HepG2 (cell line): ENCODE data around the gene MYO7B. TPM values are rescaled to one million over a fixed set of nuclear protein-coding genes. Genes with fewer than 3 reads are reported as not detected.

ENCODE experiments used
- ATAC-seq: fragments of 200-7000 bp; cut with Tn5 transposase; 3 replicates; pipeline ENCODE4 v1.9.1; 2020; ENCODE audit warnings: mild to moderate bottlenecking, moderate library complexity
- BruUV-seq: library from RNA; stranded (reverse); fragments of 400-500 nt; replicated peaks from 2 replicates; lab custom pipeline; 2021; lab: Mats Ljungman, UMichigan
- CTCF ChIA-PET: fragments of 300-600 bp; formaldehyde crosslinking; extraction: SDS; loops from one replicate; lab custom pipeline; 2021; ENCODE audit warnings: low total read pairs, inconsistent platforms, low intra/inter-chr PET ratio; lab: Yijun Ruan, JAX
- POLR2A ChIA-PET: fragments of 350-600 bp; sonication (Branson Sonifier 250); formaldehyde crosslinking; loops from one replicate; lab custom pipeline; 2020; ENCODE audit warnings: antibody characterized with exemption, inconsistent platforms; lab: Yijun Ruan, JAX
- DNase-seq: peaks from one replicate; pipeline ENCODE4 v3.0.0-alpha.2; 2015; ENCODE audit warnings: low spot score
- FAIRE-seq: peaks from 3 replicates; lab custom pipeline; 2011; peaks lifted over from hg19 to GRCh38; lab: Jason Lieb, UNC
- H2AFZ ChIP-seq: one replicate; pipeline ENCODE4 v1.6.1; 2011; ENCODE audit warnings: low read length, inconsistent platforms
- H3K27ac ChIP-seq: fragments of 300-600 bp; 3 replicates; pipeline ENCODE4 v1.8.0; 2011; ENCODE audit warnings: mixed run types, mild to moderate bottlenecking, mixed read lengths, low read length, inconsistent platforms; ENCODE audit not compliant: insufficient read depth; ENCODE audit errors: extremely low read length
- H3K27me3 ChIP-seq, 2 experiments: fragments of 200-600 bp in 1 of 2; 2 replicates in 1 of 2; 3 replicates in 1 of 2; pipeline versions ENCODE4 v1.6.0 to v1.8.0; 2011; ENCODE audit warnings: low read length in 2 of 2, mild to moderate bottlenecking in 2 of 2, moderate library complexity in 2 of 2, inconsistent platforms in 1 of 2; ENCODE audit not compliant: insufficient read depth in 2 of 2, control insufficient read depth in 1 of 2
- H3K36me3 ChIP-seq, 2 experiments: fragments of 200-600 bp in 1 of 2; replicated peaks in 1 of 2; 2 replicates in 1 of 2; 3 replicates in 1 of 2; pipeline versions ENCODE4 v1.5.1 to v1.8.0; 2011; ENCODE audit warnings: low read length in 2 of 2, inconsistent platforms in 1 of 2; ENCODE audit not compliant: insufficient read depth in 2 of 2, control insufficient read depth in 1 of 2
- H3K4me1 ChIP-seq: 2 replicates; pipeline ENCODE4 v1.5.1; 2012; ENCODE audit warnings: low read length, inconsistent platforms; ENCODE audit not compliant: insufficient read depth
- H3K4me2 ChIP-seq: 2 replicates; pipeline ENCODE4 v1.6.0; 2011; ENCODE audit warnings: low read depth, low read length, inconsistent platforms
- H3K4me3 ChIP-seq, 3 experiments: fragments of 200-600 bp in 1 of 3; sonication (generic), shearing (Covaris generic) in 1 of 3; replicated peaks in 1 of 3; 2 replicates each; pipeline ENCODE4 v1.5.1; 2011 to 2016; ENCODE audit warnings: low read length in 3 of 3, inconsistent platforms in 2 of 3, low read depth in 2 of 3, mild to moderate bottlenecking in 2 of 3, control low read depth in 1 of 3, mixed read lengths in 1 of 3; ENCODE audit not compliant: insufficient read depth in 1 of 3
- H3K79me2 ChIP-seq: one replicate; pipeline ENCODE4 v1.6.1; 2011; ENCODE audit warnings: low read length, inconsistent platforms; ENCODE audit not compliant: insufficient read depth
- H3K9ac ChIP-seq: 2 replicates; pipeline ENCODE4 v1.6.0; 2011; ENCODE audit warnings: mild to moderate bottlenecking, low read depth, low read length, inconsistent platforms; ENCODE audit not compliant: insufficient read depth
- H3K9me3 ChIP-seq: 2 replicates; pipeline ENCODE4 v1.5.1; 2012; ENCODE audit warnings: mild to moderate bottlenecking, low read length
- H4K20me1 ChIP-seq: 2 replicates; pipeline ENCODE4 v1.6.0; 2011; ENCODE audit warnings: inconsistent platforms, mild to moderate bottlenecking, low read length, moderate library complexity; ENCODE audit not compliant: insufficient read depth
- BCL6 ChIP-seq: IDR thresholded peaks from 2 replicates; pipeline ENCODE4 v1.6.1; 2016; ENCODE audit warnings: missing genetic modification reagents, missing compliant biosample characterization
- CEBPB ChIP-seq: IDR thresholded peaks from 2 replicates; pipeline ENCODE4 v1.6.1; 2011; ENCODE audit warnings: low read depth, low read length, improper control_type of control experiment, borderline replicate concordance
- HNF4A ChIP-seq: sonication (generic); formaldehyde crosslinking; IDR thresholded peaks from 2 replicates; pipeline ENCODE4 v1.4.0; 2020; ENCODE audit warnings: missing genetic modification reagents
- MZF1 ChIP-seq: sonication (generic); formaldehyde crosslinking; IDR thresholded peaks from 2 replicates; pipeline ENCODE4 v1.8.1; 2023; ENCODE audit warnings: mild to moderate bottlenecking, missing genetic modification reagents, borderline replicate concordance
- NR2F6 ChIP-seq, 2 experiments: IDR thresholded peaks; 2 replicates each; pipeline ENCODE4 v1.6.1; 2016; ENCODE audit warnings: antibody characterized with exemption in 1 of 2, mild to moderate bottlenecking in 1 of 2
- PCBP1 ChIP-seq: fragments of 200-400 bp; formaldehyde crosslinking; IDR thresholded peaks from 2 replicates; pipeline ENCODE4 v1.6.1; 2017; ENCODE audit warnings: mild to moderate bottlenecking, low read depth, low read length, borderline replicate concordance
- RARG ChIP-seq: sonication (generic); formaldehyde crosslinking; IDR thresholded peaks from 2 replicates; pipeline ENCODE4 v1.4.0; 2020; ENCODE audit warnings: low read depth, mild to moderate bottlenecking, missing genetic modification reagents
- RFX5 ChIP-seq: IDR thresholded peaks from 2 replicates; pipeline ENCODE4 v1.6.1; 2011; ENCODE audit warnings: low read depth, low read length, improper control_type of control experiment
- SKIL ChIP-seq: sonication (generic); formaldehyde crosslinking; IDR thresholded peaks from 2 replicates; pipeline ENCODE4 v1.8.0; 2022; ENCODE audit warnings: missing genetic modification reagents, mild to moderate bottlenecking, moderate library complexity, borderline replicate concordance
- THAP8 ChIP-seq: sonication (generic); formaldehyde crosslinking; IDR thresholded peaks from 2 replicates; pipeline ENCODE4 v1.5.1; 2020; ENCODE audit warnings: missing genetic modification reagents, mild to moderate bottlenecking, borderline replicate concordance
- TSC22D2 ChIP-seq: sonication (generic); formaldehyde crosslinking; IDR thresholded peaks from 2 replicates; pipeline ENCODE4 v1.5.1; 2020; ENCODE audit warnings: missing genetic modification reagents, mild to moderate bottlenecking, borderline replicate concordance
- YEATS4 ChIP-seq: sonication (generic); formaldehyde crosslinking; IDR thresholded peaks from 2 replicates; pipeline ENCODE4 v1.4.0; 2020; ENCODE audit warnings: missing genetic modification reagents, borderline replicate concordance
- ZBTB2 ChIP-seq: sonication (generic); formaldehyde crosslinking; IDR thresholded peaks from 2 replicates; pipeline ENCODE4 v1.8.0; 2022; ENCODE audit warnings: low read depth, missing genetic modification reagents
- ZBTB38 ChIP-seq: sonication (generic); formaldehyde crosslinking; IDR thresholded peaks from 2 replicates; pipeline ENCODE4 v1.5.1; 2020; ENCODE audit warnings: mild to moderate bottlenecking, missing genetic modification reagents
- ZKSCAN5 ChIP-seq: sonication (generic); formaldehyde crosslinking; IDR thresholded peaks from 2 replicates; pipeline ENCODE4 v1.5.1; 2020; ENCODE audit warnings: mild to moderate bottlenecking, missing genetic modification reagents
- ZNF121 ChIP-seq: sonication (generic); formaldehyde crosslinking; IDR thresholded peaks from 2 replicates; pipeline ENCODE4 v1.5.0; 2020; ENCODE audit warnings: mild to moderate bottlenecking, missing genetic modification reagents
- ZNF549 ChIP-seq: sonication (generic); formaldehyde crosslinking; IDR thresholded peaks from 2 replicates; pipeline ENCODE4 v1.5.0; 2020; ENCODE audit warnings: missing genetic modification reagents
- ZNF605 ChIP-seq: sonication (generic); formaldehyde crosslinking; IDR thresholded peaks from 2 replicates; pipeline ENCODE4 v1.8.0; 2022; ENCODE audit warnings: mild to moderate bottlenecking, missing genetic modification reagents
- WGBS: methylation state at CpG from one replicate; pipeline ENCODE4 v1.1.6; 2017; ENCODE audit warnings: low lambda C conversion rate; 5-methylcytosine and 5-hydroxymethylcytosine counted together
- in situ Hi-C: cut with HindIII; loops from 2 replicates; pipeline ENCODE4 v1.10.0; 2017; ENCODE audit warnings: low pct_unique_long_range_greater_than_20kb; ENCODE audit not compliant: extremely low pct_ligation_motif_present
- intact Hi-C: fragments of 100-400 bp; cut with micrococcal nuclease; formaldehyde crosslinking; loops from one replicate; pipeline ENCODE4 v1.10.0; 2022; ENCODE audit not compliant: unreplicated experiment
- polyA plus RNA-seq, 8 experiments: library from polyadenylated mRNA; depleted of rRNA in 3 of 8; stranded (reverse) in 7 of 8; unstranded in 1 of 8; fragments of >200 nt; fragmentation: Illumina TruSeq in 4 of 8; extraction: Trizol in 4 of 8; gene quantifications; 2 replicates each; pipeline versions ENCODE4 v1.2.1 to v1.2.3, GENCODE V29; 2011 to 2016; ENCODE audit warnings: low read depth in 4 of 8, missing spikeins in 1 of 8, mixed read lengths in 1 of 8; ENCODE audit not compliant: insufficient read depth in 1 of 8
- total RNA-seq, 5 experiments: library from RNA; depleted of rRNA; stranded (reverse); fragments of >200 nt; fragmentation: Illumina TruSeq; extraction: Trizol; gene quantifications; 2 replicates each; pipeline ENCODE4 v1.2.3, GENCODE V29; 2016; ENCODE audit warnings: low read depth in 1 of 5

Gene MYO7B
- total and polyA plus RNA-seq, 2 of the 13 experiments (the other 11 are each of a cell fraction or from before 2014, with no cell fraction given), result not detected

GRCh38 chr2:127649684-127650040, 114.2 kb downstream of the MYO7B start (continued):
- TF ChIP-seq THAP8, result no peak

GRCh38 chr2:127650041-127650784, 114.7 kb downstream of the MYO7B start:
- no TSS peak for BruUV-seq
- Histone ChIP-seq H3K27me3 (peaks cover 10 to 75% of the 10 kb centered on the region in 2 experiments), H3K27ac (no peak overlapping the region), H3K9ac (peak overlapping the region; percentile 14; the same call in 1 of the 2 replicates), H3K4me3 (peak overlapping the region in 2 of 3 experiments; percentile 19 to 63; a peak in 3 of 6 replicates), H3K79me2 (no peaks in the 10 kb centered on the region), H3K9me3 (no peaks in the 10 kb centered on the region), H3K4me2 (peak overlapping the region; percentile 74), H3K4me1 (peaks cover 57% of the 10 kb centered on the region), H2AFZ (no peak overlapping the region), H4K20me1 (no peaks in the 10 kb centered on the region), H3K36me3 (no peaks in the 10 kb centered on the region)
- 1% methylated on average over 10 of the region's 17 CpGs for WGBS
- POLR2A ChIA-PET, result interaction anchor here (0.7 to 1.4 kb wide), 5 partner anchors 10 to 356 kb away, joined by 3 to 5 read pairs (median 3); partner anchors contain the start of genes ERCC3, IWS1 and SFT2D3
- in situ Hi-C loops (no loop called here), intact Hi-C loops (no loop called here)
- peak; percentile 36 for DNase-seq
- peak; percentile 9 for ATAC-seq
- FAIRE-seq, result peak; percentile 40
- CTCF ChIA-PET, result interaction anchor here (0.7 to 2.0 kb wide), 2 partner anchors 9 to 59 kb away, joined by 3 to 41 read pairs; no protein-coding TSS in a partner anchor
- no peak for TF ChIP-seq NR2F6 (IDR thresholded peaks at IDR 0.05)
- no peak for TF ChIP-seq NR2F6 (CRISPR knock-in tag; IDR thresholded peaks at IDR 0.05)
- TF ChIP-seq PCBP1, result no peak
- no peak for TF ChIP-seq HNF4A (CRISPR knock-in tag)
- TF ChIP-seq ZNF605, result 0 out of 2 replicates have a peak, but pooled peaks have one; percentile 65
- TF ChIP-seq CEBPB, result no peak
- TF ChIP-seq SKIL, result no peak
- no peak for TF ChIP-seq MZF1 (CRISPR knock-in tag)
- TF ChIP-seq YEATS4 (CRISPR knock-in tag), result no peak
- TF ChIP-seq TSC22D2 (CRISPR knock-in tag), result 0 out of 2 replicates have a peak, but pooled peaks have one; percentile 1
- TF ChIP-seq ZNF121 (CRISPR knock-in tag), result no peak
- no peak for TF ChIP-seq ZNF549 (CRISPR knock-in tag)
- TF ChIP-seq ZBTB38 (CRISPR knock-in tag), result 0 out of 2 replicates have a peak, but pooled peaks have one; percentile 3
- no peak for TF ChIP-seq RFX5
- TF ChIP-seq ZKSCAN5, result no peak
- TF ChIP-seq BCL6 (CRISPR knock-in tag), result peak; percentile 5; the same call in 1 of the 2 replicates
- no peak for TF ChIP-seq RARG (CRISPR knock-in tag)
- no peak for TF ChIP-seq ZBTB2
